HG03103 (cell line): ENCODE results near the gene NAA20.

ENCODE experiments used
- ATAC-seq: cut with Tn5 transposase; IDR thresholded peaks from one replicate; pipeline ENCODE4 v1.9.1; 2021; ENCODE audit warnings: low read depth; ENCODE audit not compliant: unreplicated experiment

Gene NAA20

GRCh38 chr20:20070871-20071726 lies 53.9 kb downstream of the NAA20 start:
- ATAC-seq: no peak

GRCh38 chr20:20073801-20074371 lies 56.7 kb downstream of the NAA20 start:
- ATAC-seq: no peak

- no peak for ATAC-seq
Observed at GRCh38 chr20:20075032-20075431, 57.9 kb downstream of the NAA20 start.

DNA sequence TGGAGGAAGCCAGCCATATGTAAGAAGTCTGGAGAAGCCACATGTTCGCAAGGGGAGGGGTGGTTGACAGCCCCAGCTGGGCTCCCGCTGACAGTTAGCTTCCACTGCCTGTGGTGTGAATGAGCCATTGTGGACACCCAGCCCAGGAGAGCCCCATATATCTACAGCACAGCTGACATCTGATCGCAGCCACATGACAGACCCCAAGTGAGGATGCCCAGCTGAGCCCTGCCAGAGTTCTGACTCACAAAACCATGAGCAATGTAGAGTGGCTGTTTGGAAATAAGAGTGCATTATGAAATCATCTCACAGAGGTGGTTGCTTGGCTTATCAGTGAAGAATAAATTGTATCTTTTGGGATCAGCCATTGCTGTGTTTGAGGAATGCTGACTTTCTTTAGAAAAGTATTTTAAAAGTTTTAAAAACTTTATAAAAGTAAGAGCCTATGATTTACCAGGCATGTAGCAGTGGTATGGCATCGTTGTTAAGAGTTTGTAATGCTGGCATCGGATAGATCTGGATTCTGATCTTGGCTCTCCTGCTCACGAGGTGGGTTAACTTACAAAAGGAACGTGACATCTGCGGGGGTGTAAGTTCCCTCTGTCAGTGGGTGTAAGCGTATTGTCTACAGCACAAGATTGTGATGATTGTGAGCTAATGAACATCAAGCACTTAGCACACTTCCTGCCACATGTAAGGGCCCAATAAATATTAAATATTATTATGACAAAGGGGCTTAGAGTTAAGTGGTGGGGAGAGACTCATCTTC lies 59.3 kb downstream of the NAA20 start:
- ATAC-seq: no peak

GRCh38 chr20:20078041-20078440 lies 60.9 kb downstream of the NAA20 start:
- no peak for ATAC-seq

GRCh38 chr20:20079102-20079784 lies 62.1 kb downstream of the NAA20 start:
- ATAC-seq: no peak
